Breast epithelium (tissue), 4 donors: ENCODE data around the gene CRYZL1. TPM values are rescaled to one million over a fixed set of nuclear protein-coding genes. Genes with fewer than 3 reads are reported as not detected.

Experiments used
- DNase-seq, 2 donors: peaks; one replicate each; pipeline ENCODE4 v3.0.0-alpha.2; 2019; ENCODE audit warnings: low spot score in 2 of 2
- H3K27ac ChIP-seq, 2 donors: fragments of 200-600 bp; sonication (generic) in 1 of 2; one replicate each; pipeline ENCODE4 v1.5.1; 2016 to 2019; ENCODE audit warnings: mild to moderate bottlenecking in 1 of 2
- H3K27me3 ChIP-seq, 2 donors: fragments of 200-600 bp; sonication (generic) in 1 of 2; one replicate each; pipeline versions ENCODE4 v1.5.1 to v1.6.0; 2017 to 2019; ENCODE audit warnings: control low read depth in 1 of 2, mild to moderate bottlenecking in 1 of 2
- H3K36me3 ChIP-seq: fragments of 200-600 bp; one replicate; pipeline ENCODE4 v1.5.1; 2019
- H3K4me1 ChIP-seq, 2 donors: fragments of 200-600 bp; sonication (generic); one replicate each; pipeline ENCODE4 v1.5.1; 2016 to 2019; ENCODE audit warnings: control low read depth in 1 of 2
- H3K4me3 ChIP-seq, 3 donors: fragments of 200-600 bp; sonication (generic); 1 replicate in 2 of 3; 2 replicates in 1 of 3; pipeline ENCODE4 v1.5.1; 2016 to 2019; ENCODE audit warnings: mild to moderate bottlenecking in 3 of 3, moderate library complexity in 2 of 3
- H3K9me3 ChIP-seq, 2 donors: fragments of 200-600 bp; sonication (generic) in 1 of 2; one replicate each; pipeline ENCODE4 v1.5.1; 2016 to 2019; ENCODE audit warnings: control low read depth in 1 of 2
- POLR2A ChIP-seq: fragments of 450-650 bp; IDR thresholded peaks from one replicate; pipeline ENCODE4 v1.6.1; 2016; ENCODE audit warnings: antibody characterized with exemption, mild to moderate bottlenecking, moderate library complexity
- POLR2AphosphoS5 ChIP-seq, 3 donors: sonication (generic); formaldehyde crosslinking; IDR thresholded peaks; one replicate each; pipeline ENCODE4 v1.6.1; 2017; ENCODE audit warnings: antibody characterized with exemption in 3 of 3
- intact Hi-C: fragments of 100-400 bp; cut with DNase I; formaldehyde crosslinking; loops from one replicate; pipeline ENCODE4 v1.15.1; 2023; ENCODE audit warnings: low total_unique reads
- total RNA-seq, 3 donors: library from RNA; depleted of rRNA; stranded (reverse); fragments of >200 nt; gene quantifications; one replicate each; pipeline ENCODE4 v1.1.0, GENCODE V29; 2016
- TF ChIP-seq, protein P1 (sequence below), 3 donors: fragments of 450-650 bp; IDR thresholded peaks; one replicate each; pipeline ENCODE4 v1.5.1; 2016 to 2017; ENCODE audit warnings: antibody characterized with exemption in 3 of 3, mild to moderate bottlenecking in 3 of 3, moderate library complexity in 3 of 3

The CRYZL1 gene
- total RNA-seq, 3 donors from 2014 or later: 24.9 to 49.4 (median 47.6) TPM

DNA sequence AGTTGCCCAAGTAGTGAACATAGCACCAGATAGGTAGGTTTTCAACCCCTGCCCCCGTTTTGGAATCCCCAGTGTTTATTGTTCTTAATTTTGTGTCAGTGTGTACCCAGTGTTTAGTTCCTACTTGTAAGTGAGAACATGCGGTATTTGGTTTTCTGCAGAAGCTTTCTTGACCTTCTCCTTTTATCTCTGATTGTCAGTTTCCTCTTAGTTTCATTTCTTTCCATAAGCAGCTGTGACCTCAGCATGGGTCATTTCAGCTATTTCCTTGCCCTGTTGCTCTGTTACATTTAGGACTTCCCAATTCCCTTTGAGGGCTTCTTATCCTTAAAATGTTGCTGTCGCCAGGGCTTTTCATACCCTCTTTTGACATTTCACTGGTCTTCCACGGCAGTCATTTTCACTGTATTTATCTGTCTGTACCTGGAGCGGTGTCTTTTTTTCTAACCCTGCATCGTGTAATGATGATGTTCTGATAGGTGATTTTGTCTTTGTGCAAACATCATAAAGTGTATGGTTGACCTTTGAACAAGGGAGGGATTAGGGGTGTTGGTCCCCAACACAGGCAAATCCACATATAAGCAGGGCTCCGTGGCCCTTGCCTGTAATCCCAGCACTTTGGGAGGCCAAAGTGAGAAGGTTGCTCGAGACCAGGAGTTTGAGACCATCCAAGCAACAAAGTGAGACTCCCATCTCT lies 15.7 kb upstream of the CRYZL1 start:
- H3K27me3 ChIP-seq: no peaks in the 10 kb centered on the region
- no peak for DNase-seq
- no peak overlapping the region for H3K4me3 ChIP-seq
- TF ChIP-seq POLR2AphosphoS5 (IDR thresholded peaks at IDR 0.05) (no peak), POLR2A (no peak)
- TF ChIP-seq, protein P1, sequence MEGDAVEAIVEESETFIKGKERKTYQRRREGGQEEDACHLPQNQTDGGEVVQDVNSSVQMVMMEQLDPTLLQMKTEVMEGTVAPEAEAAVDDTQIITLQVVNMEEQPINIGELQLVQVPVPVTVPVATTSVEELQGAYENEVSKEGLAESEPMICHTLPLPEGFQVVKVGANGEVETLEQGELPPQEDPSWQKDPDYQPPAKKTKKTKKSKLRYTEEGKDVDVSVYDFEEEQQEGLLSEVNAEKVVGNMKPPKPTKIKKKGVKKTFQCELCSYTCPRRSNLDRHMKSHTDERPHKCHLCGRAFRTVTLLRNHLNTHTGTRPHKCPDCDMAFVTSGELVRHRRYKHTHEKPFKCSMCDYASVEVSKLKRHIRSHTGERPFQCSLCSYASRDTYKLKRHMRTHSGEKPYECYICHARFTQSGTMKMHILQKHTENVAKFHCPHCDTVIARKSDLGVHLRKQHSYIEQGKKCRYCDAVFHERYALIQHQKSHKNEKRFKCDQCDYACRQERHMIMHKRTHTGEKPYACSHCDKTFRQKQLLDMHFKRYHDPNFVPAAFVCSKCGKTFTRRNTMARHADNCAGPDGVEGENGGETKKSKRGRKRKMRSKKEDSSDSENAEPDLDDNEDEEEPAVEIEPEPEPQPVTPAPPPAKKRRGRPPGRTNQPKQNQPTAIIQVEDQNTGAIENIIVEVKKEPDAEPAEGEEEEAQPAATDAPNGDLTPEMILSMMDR (IDR thresholded peaks at IDR 0.05): no peak
- intact Hi-C loops: no loop called here
- no peaks in the 10 kb centered on the region for H3K36me3 ChIP-seq
- no peak overlapping the region for H3K27ac ChIP-seq
- H3K9me3 ChIP-seq: no peaks in the 10 kb centered on the region
- no peaks in the 10 kb centered on the region for H3K4me1 ChIP-seq

DNA sequence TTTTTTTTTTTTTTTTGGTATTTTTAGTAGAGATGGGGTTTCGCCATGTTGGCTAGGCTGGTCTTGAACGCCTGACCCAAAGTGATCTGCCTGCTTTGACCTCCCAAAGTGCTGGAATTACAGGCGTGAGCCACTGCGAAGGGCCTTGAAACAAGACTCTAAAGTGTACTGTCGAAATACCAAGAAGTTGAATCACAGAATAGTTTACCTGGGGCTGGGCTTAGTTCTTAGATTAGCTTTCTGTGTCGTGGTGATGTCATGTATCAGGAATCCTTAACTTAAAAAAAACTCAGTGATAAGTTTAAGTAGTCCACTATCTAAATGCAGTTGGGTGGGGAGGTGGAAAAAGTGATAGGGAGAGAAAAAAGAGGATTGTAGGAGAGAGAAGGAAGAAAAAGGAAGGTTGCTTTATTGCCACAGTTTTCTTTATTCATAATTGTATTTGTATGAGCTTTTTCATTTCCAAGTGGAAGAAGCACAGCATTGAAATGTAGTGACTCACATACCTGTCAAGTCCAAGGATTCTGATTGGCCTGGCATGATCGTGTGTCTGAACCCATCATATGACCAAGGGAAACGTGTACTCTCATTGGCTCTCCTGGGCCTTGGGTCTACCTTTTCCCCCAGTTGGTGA lies 14.2 kb upstream of the CRYZL1 start:
- no peak for DNase-seq
- no peak overlapping the region for H3K4me3 ChIP-seq
- H3K27ac ChIP-seq: no peak overlapping the region
- no peaks in the 10 kb centered on the region for H3K4me1 ChIP-seq
- intact Hi-C loops: no loop called here
- H3K9me3 ChIP-seq: no peaks in the 10 kb centered on the region
- TF ChIP-seq POLR2A: no peak
- no peak for TF ChIP-seq POLR2AphosphoS5 (IDR thresholded peaks at IDR 0.05)
- TF ChIP-seq, protein P1 (IDR thresholded peaks at IDR 0.05): no peak
- H3K36me3 ChIP-seq: no peaks in the 10 kb centered on the region
- no peaks in the 10 kb centered on the region for H3K27me3 ChIP-seq

DNA sequence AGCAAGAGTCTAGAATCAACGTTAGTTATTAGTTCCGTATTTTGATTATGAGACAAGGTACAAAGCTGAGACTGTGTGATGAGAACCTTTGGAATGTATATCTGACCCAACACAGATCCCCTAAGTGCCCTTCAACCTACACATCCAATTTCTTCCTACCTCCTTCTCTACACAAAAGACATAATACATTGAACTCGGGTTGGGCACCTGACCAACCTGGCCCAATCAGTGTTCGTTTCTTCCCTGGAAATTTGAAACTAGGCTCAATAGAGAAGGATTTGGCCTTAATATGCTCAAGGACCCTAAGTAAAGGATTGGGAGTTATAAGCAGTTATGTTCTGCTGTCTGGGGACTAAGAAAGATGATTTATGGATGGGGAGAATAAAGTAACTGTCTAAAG lies 12.9 kb upstream of the CRYZL1 start:
- no peaks in the 10 kb centered on the region for H3K27me3 ChIP-seq
- intact Hi-C loops: no loop called here
- H3K4me1 ChIP-seq: no peaks in the 10 kb centered on the region

DNA sequence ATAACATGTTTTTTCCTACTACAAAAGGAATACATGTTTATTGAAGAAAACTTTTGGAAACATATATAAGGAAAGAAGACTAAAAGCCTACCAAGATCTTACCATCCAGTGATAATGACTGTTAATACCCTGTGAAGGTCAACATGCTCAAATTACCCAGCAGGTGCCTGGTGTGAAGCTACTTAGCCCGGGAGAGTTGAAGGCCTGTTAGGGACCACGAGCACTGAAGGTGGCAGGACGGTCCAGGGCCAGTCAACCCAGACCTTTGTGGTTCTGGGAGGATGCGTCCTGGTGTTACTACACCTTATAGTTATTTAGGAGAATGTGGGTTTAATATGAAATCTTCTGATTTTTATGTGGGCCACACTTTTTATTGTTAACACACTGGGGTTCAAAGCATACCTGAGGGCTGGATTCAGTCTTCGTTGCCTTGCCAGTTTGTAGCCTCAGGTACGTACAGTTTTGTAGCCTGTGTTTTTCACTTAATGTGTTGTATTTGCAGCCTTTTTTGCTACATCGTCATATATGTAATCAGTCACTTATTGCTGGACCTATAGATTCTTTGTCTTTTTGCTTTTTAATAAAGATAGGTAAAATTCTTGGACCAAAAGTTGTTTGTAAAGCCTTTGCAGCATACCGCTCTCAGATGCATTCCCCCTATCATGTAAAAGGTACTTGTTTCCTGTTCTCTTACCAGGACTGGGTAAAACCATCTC lies 10.6 kb upstream of the CRYZL1 start:
- no peaks in the 10 kb centered on the region for H3K36me3 ChIP-seq

More for the DNA sequence above, 12.9 kb upstream of the CRYZL1 start:
- TF ChIP-seq POLR2A: no peak
- TF ChIP-seq, protein P1 (IDR thresholded peaks at IDR 0.05): no peak
- no peak for TF ChIP-seq POLR2AphosphoS5 (IDR thresholded peaks at IDR 0.05)
- no peak for DNase-seq
- Histone ChIP-seq H3K36me3 (no peaks in the 10 kb centered on the region), H3K9me3 (no peaks in the 10 kb centered on the region), H3K4me3 (no peak overlapping the region), H3K27ac (no peak overlapping the region)

More for the DNA sequence above, 10.6 kb upstream of the CRYZL1 start:
- no peak for DNase-seq
- Histone ChIP-seq H3K27ac (no peak overlapping the region), H3K9me3 (no peaks in the 10 kb centered on the region), H3K27me3 (no peaks in the 10 kb centered on the region), H3K4me3 (no peak overlapping the region), H3K4me1 (no peaks in the 10 kb centered on the region)
- intact Hi-C loops: no loop called here
- TF ChIP-seq POLR2A (no peak), POLR2AphosphoS5 (IDR thresholded peaks at IDR 0.05) (no peak)
- TF ChIP-seq, protein P1 (IDR thresholded peaks at IDR 0.05): no peak
